GM04504 (cell line): ENCODE results near the gene CELSR3.

Experiments
- DNase-seq: peaks from one replicate; pipeline ENCODE4 v3.0.0-alpha.2; 2012; ENCODE audit warnings: low read depth

CELSR3 gene

DNA sequence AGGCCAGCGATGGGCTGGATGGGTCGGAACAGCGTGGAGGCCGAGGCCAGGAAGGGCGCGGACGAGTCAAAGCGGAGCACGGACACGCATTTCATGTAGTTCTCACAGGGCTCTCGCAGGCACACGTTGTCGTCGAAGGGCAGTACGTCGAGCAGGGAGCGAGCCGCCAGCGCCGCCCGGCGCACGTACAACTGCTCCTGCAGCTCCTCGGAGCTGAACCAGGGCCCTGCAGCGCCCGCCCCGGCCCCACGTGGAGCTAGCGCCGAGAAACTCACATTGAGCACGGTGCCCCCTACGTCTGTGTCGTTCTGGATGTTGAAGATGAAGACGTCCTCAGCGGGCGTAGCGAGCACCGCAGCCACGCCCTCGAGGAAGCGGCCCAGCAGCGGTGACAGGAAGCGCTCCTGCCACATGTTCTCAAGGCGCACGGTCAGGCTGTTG is 5.8 kb downstream of the CELSR3 start:
- no peak for DNase-seq

DNA sequence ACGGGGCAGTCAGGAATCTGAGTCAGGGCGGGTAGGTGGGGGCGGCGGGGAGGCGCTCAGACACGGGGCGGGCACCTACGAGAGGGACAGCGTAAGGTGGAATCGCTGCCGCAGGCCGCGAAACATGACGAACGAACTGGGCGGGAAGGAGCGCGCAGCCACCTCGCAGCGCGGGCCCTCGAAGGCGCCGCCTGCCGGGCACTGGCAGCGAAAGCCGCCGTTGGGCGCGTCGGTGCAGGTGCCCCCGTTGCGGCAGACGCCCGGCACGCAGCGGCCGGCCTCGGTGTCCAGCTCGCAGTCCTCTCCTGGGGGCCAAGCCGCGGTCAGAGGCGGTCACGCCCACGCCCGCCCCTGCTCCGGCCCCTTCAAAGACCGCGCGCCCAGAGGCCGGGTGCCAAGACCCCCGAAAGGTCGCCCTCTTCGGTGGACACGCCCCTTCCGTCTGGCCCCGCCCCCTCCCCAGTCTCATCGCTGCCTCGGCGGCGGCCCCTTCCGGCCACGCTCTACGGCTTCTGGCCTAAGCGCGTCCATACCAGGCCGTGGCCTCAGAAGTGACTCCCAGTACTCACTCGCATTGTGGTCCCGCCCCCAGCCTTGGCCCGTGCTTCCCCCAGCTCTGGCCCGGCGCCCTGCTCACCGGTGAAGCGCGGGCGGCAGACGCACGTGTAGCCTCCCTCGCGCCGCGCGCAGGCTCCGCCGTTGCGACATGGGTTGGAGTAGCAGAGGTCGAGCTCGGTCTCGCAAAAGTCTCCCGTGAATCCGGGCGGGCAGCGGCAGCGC is 6.4 kb downstream of the CELSR3 start:
- DNase-seq = no peak

DNA sequence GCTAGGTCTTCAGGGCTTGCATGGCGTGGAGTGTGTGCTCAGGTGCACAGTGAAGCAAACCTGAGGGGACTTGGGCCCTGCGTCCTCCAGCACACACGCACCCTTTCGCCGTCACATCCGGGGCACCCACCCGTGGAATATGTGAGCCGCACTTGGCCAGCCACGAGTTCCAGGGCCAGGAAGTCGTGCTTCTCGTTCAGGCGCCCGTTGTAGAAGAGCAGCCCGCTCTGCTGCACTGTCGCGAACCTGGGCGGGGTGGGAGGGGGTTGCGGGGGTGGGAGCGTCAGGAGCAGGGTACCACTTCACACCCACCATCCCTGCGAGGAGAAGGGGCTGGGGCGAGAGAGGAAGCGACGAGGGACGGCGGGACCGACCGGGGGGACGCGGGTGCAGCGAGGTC is 7.1 kb downstream of the CELSR3 start:
- no peak for DNase-seq

DNA sequence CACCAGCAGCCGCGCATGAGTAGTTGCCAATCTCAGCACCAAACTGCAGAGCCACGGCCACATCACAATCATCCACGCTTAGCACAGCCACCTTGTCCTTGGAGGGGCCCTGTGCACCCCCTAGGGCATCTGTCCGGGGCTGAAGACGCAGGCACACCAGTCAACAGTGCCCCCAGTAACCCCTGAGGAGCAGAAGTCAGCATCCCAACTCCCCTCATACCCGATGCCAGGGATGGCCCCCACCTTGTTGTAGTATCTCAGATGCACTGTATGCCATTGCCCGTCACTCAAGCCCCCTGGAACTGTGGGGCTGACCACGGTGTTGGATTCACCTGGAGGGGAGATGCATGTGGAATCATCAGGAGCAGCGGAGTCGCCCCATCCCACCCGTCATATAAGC is 7.6 kb downstream of the CELSR3 start:
- no peak for DNase-seq

DNA sequence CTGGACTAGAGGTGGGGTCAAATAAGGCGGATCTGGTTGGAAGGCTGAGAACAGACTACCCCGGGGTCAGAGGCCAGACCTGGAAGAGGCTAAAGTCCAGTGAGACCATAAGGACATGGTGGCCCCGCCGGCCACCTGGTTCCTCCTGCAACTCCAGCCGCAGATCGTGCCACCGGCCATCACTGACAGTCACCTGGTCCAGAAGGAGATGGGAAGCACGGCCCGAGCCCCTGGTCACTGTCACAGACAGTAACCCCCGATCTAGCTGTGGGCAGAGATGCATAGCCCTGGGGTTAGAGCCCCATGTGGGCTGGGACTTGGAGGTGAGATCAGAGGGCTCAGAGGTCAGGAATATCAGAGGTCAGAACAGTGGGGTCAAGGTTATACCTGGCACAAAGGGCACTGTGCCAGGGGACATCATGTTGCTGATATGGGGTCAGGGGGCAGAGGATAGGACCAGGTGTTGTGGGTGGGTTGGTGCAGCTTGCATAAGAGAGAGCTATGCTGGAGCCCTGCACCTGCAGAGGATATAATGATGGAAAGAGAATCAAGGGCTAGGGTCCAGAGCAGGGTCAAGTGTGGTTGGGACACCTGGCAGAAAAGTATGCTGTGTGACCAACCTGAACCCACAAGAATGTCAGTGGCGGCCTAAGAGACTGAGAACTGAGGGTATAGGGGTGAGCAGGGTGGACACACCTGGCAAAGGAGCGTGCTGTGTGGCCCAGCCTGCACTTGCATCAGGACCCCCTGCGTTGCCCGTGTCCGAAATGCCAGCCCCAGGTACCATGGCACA is 9.6 kb downstream of the CELSR3 start:
- DNase-seq = no peak

DNA sequence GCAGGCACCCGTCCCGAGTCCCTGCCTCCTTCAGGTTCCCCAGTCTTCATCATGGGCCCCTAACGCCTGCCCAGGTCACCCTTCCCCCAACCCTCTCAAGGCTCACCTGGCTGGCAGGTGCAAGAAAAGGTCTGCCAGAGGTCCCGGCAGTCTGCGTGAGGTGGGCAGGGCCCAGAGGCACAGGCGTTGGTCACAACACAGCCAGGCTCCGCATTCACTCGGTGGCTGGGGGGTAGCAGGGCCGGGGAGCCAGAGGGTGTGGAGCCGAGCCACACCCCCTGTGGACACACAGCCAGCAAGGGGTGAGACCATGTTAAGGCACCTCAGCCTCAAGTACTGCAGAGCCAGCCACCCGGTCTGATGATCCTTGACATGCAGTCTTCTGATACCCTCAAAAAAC is 10.9 kb downstream of the CELSR3 start:
- no peak for DNase-seq

DNA sequence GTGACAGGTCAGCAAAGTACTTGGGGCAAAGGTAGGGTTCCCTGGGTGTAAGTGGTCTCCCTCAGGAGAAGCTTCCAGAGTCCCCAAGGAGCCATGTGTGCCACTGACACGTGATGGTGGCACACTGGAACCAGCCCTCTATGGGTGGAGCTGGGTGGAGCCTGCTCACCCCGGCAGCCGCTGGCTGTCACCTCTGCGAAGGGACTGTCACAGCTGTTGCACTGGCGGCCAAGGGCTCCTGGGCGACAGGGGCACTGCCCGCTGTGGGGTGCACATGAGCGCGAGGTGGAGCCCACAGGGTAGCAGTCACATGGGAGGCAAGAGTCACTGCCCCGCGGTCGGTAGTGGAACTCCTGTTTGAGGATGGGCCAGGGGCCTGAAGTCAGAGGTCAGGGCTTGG is 12.0 kb downstream of the CELSR3 start:
- DNase-seq = no peak

DNA sequence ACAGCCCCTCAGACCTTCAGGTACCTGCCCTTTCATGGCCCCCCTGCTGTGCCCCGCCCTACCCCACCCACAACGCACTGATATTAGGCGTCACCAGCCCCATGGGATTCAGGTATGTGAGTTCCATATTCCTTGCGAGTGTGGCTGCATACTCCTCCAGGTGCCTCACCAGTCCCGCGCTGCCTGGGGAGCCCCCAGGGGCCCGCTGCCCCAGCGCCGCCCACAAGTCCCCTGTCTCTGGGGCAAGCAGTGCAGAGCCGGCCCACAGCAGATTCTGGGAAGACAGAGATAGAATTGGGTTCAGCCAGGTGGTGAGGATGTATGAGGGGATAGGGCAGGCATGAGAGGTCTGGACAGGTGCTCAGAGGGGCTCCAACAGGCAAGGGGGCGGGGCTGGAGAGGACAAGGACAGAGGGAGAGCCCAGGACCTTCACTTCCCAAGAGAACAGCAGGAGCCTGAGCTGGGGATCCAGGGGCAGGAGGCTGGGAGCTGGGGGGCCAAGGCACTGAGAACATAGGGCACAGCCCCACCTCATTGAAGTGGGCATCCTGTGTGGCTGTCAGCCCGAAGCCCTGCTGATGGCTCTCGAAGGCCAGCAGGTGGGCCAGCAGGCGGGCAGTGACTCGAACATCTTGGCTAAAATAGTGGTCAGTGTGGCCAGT is 14.4 kb downstream of the CELSR3 start:
- no peak for DNase-seq

DNA sequence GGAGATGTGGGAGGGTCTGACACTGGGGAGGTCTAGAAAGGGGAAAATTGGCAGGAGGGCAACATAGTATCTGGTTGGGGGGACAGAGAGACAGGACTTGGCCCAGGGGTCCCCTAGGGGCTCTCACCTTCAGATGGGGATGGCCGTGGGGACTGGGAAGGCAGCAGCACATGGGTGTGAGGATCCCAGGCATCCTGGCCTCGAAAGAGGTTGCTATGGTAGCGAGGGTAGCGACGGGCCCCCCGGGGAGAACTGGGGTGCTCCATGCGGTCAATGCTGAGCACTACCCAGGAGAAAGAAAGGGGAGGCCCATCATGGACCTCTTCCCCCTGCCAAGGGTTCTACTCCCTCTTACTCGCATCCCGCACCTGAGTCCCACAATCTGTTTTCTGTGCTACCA is 15.0 kb downstream of the CELSR3 start:
- DNase-seq = no peak

DNA sequence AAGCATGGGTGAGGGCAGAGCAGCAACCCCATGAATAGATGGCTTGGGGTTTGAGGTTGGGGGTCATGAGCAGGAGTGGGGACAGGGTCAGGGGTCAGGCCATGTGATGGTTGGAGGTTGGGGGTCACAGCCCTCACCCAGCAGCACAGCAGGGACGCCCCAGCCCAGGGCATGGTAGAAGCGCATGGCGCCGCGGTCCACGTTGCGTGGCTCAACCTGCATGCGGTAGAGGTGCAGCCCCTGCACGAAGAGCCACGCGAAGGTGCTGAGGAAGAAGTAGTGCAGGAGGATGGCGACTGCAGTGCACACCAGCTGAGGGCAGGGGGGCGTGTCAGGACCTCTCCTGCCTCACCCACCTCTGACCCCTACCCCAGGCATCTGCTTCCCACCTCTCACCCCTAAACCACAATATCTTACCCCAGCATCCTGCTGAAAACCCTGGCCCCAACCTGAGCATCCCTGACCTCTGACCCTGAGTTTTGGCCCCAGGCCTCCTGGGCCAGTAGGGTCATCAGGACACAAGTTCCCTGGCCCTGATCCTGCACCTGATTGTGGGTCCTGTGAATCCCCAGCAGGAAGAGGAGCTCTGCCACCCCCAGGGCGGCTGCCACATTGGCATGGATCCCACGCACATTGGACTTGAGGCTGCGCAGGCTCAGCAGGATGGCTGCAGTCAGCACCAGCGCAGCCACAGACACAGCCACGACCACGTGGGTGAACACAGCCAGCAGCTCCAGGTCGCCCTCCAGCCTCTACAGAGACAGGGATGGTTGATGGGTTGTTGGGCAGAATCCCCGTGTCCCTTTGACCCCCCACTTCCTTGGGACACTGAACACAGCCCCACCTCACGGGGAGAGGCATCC is 17.6 kb downstream of the CELSR3 start:
- DNase-seq = no peak

DNA sequence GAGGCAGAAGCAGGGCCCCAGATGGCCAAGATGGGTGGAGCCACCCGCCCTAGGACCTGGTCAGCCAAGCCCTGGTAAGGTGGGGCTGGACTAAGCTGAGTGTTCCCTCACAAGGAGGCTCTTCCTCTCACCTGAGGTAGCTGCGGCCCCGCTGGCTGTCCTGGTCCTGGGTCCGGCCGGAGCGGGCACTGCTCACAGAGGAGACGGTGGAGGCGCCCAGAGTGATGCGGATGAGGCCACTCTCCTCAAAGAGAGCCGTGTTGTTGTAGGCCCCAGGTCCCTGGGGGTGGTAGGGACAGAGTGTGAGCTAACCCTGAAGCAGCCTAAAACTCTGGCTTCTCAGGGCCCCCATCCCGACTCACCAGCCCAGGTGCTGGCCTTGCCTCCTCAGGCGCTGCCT is 20.1 kb downstream of the CELSR3 start:
- no peak for DNase-seq

DNA sequence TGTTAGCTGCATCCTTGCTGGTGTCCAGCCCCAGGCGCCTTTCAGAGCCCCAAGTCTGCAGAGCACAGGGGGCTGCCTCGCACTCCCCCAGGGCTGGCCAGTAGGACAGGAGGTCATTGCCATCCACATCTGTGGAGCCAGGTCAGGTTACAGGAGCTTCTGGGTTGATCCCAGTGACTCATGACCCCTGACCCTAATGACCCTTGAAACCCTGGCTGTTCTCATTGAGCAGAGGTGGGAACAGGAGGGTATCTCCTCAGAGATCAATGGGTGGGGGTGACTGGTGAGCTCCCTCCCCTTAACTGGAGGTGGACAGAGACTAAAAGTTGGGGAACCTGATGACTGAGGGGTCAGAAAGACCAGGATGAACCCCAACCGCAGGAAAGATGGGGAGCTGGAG is 21.3 kb downstream of the CELSR3 start:
- no peak for DNase-seq

DNA sequence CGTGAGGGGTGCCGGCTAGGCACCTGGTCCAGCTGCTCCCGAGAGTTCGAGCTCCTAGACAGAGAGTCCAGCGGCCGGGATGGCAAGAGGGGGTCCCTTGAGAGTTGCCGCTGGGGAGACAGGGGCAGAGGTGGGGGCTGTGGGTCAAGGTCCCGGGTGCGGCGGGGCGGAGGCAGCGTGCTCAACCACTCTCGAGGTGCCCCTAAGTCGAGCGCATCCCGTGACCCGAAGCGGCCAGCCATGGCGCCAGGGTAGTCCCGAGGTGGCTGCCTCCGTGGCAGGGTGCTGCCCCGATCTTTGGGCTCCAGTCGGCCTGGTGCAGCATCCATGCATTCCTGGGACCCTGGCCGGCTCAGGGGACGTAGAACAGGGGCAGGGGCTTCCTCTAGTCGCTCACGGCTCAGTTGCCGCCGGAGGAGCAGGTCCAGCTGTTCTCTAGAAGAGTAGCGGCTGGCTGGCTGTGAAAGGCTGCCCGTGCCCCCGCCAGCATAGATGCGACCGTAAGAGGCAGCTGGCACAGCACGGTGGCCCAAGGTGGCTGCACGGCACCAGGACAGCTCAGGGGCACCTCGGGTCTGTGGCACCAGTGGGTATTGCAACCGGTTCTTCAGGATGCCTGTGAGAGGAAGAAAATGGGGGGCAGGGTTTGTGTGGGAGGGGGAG is 22.6 kb downstream of the CELSR3 start:
- no peak for DNase-seq

DNA sequence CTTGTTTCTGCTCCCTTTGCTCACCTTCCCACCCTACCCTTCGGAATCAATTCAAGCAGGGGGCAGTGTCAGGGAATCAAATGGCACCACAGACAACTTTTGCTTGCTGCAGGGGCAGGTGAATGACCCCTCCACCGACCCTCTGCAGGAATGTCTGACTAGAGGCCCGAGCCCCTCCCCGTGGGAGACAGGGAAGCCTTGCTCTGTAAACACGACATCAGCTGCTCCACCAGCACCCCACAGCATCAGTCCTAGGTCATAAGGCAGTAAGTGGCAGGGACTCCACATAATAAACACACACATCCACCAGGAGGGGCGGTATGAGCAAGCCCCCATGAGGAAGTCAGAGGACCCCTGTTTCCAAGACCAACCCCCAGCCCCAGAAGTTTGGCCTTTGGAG is 25.4 kb downstream of the CELSR3 start:
- no peak for DNase-seq

DNA sequence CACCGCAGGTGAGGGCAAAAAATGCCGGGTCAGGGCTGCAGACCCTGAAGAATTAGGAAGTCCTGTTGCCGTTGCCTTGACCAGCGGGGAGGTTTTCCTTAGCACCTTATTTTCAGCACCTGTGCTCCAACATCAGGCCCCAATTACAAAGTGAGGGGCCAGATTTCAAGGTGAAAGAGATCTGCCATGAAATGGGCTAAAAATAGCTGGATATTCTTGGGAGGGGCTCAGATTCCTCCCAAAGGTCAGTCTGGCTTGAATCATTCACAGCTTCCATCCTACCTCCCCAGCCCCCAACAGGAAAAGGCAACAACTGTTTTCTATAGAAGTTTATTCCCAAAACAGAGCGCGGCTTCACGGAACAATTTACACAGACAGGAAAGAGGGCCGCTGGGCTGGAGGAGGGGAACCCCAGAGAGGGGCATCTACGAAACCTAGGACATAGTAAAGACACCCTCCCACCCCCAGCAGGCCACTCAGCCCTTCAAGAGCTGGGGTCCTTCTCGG is 26.5 kb downstream of the CELSR3 start:
- no peak for DNase-seq

DNA sequence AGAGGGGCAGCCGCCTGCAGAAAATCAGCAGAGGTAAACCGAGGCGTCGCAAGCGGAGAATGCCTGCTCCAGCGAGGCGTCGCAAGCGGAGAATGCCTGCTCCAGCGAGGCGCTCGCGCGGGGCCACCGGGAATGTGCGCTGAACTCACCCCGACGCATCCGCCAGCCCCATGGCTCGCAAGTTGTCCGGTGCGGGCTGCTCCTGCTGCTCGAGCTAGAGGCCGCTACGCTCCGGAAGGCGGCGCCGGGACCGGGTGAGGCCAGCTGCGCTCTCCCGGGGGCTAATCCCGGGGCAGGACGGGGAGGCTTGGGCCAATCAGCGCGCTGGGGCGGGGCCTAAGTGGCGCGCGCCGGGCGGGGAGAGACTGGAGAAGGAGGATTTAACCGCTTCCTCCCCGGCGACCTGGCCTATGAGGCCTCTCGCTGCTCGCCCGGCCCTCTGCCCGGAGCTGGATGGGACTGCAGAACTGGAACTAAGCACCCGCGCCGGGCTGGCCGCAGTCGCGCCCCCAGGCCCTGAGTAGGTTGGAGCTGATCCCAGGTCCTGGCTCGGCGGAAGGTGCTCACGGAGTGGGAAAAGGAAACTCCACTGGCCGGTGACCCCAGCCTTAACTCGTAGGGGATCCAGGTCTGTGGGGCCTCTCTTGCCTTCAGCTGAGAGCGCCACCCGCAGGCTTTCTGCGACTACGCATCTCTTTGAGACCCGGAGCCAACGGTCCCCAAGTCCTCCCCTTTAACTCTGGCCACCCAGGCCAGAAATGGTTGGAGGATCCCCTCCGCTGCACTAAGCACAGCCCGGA is 27.3 kb downstream of the CELSR3 start, which contains the start of gene SLC26A6:
Gene SLC26A6, minus strand, starts transcription at position 240 of the 800 bp plus-strand sequence. Its CDS starts 68 bp downstream, at position 172.
- peak; percentile 91 for DNase-seq

DNA sequence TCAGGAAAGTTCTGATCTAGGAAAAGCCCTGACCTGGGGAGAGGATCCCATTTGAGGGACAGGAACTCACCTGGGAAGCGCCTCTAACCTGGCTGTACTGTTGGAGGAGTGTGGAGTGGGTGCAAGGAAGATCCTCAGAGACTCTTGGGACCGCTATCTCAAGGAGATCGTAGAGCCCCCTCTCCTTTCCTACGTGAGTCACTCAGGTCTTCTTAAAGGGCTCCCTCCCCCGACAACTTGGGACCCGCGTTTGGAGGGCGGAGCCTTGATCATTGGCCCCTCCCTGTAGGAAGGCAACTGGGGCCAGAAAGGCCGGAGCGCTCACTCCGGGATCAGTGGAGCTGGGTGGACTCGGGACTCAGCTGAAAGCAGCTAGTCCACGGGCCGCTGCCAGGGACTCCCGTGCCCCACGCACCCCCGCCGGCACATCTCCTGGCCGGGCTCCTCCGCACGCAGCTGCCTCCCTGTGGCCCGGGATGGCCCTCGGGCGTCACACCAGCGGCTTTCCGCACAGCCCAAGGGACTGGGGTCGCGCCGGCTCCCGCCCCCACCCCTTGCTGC is 27.9 kb downstream of the CELSR3 start:
- DNase-seq = no peak

DNA sequence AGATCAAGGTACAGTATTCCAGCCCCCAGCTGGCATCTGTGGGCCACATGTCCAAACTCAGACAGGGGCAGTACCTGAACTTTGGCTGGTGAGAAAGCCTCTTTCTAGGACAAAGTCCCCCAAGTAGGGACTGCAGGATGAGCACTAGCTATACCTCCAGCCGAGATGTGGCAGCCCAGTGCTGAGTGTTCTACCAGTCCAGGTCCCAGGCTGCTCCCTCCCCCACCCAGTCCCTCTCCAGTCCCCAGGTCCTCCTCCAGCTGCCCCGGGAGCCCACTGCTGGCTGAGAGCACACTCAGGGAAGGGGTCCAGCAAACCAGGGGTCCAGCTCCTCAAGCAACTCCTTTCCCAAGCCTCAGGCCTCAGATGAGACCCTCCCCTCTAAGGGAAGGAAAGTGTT is 28.9 kb downstream of the CELSR3 start:
- DNase-seq = no peak

DNA sequence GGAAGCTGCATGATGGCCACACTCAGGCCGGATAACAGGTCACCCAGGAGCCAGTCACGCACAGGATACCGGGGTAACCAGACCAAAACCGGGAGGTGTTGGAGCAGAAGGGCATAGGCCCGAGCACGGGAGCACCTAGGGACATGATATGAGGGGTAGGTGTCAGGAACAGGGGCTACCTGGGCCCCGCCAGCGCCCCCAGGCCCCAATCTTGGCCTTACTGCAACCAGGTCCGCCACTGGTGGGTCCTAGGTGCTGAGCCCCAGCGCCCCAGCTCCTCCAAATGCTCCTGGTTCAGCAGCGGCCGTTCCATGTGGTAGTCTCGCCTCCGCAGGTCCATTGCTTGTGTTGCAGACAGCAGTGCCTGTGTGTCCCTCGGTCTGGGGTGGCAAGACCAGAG is 29.4 kb downstream of the CELSR3 start:
- DNase-seq = no peak
